ENCODE data around the gene LAMA4.
"Not testable (repeated sequence)": the region's sequence is repeated elsewhere in the genome, so short reads cannot be mapped to it uniquely, and the experiment has no call there.

Gene LAMA4

GRCh38 chr6:112113431-112113830 is 140.9 kb downstream of the LAMA4 start:
- H2AFZ ChIP-seq (ENCODE audit: insufficient read depth, low read length, poor library complexity), result no peak overlapping the region
- no CpG with 5 or more reads among the region's 3 CpGs for WGBS (ENCODE audit: extremely low coverage, insufficient coverage, insufficient read length)

GRCh38 chr6:112109262-112109661 is 145.1 kb downstream of the LAMA4 start:
- H3K79me2 ChIP-seq (ENCODE audit: control insufficient read depth, insufficient read depth, low read length, poor library complexity), result no peaks in the 10 kb centered on the region
- WGBS (ENCODE audit: extremely low coverage, insufficient coverage, insufficient read length), result no CpG with 5 or more reads among the region's 9 CpGs
- H3K14ac ChIP-seq (ENCODE audit: low read length), result no peak overlapping the region
- no peak overlapping the region for H3K18ac ChIP-seq (ENCODE audit: low read length)
- no peak overlapping the region for H4K91ac ChIP-seq (ENCODE audit: low read depth, low read length)
- H2AFZ ChIP-seq (ENCODE audit: insufficient read depth, low read length, poor library complexity), result no peak overlapping the region
- no peak overlapping the region for H3K27ac ChIP-seq (ENCODE audit: low read depth, low read length)
- H2AK5ac ChIP-seq (ENCODE audit: low read length), result no peak overlapping the region
- H3K9me3 ChIP-seq (ENCODE audit: insufficient read depth, low read depth, low read length), result no peaks in the 10 kb centered on the region
- H3K79me1 ChIP-seq (ENCODE audit: low read length), result no peaks in the 10 kb centered on the region
- no peaks in the 10 kb centered on the region for H3K36me3 ChIP-seq (ENCODE audit: control insufficient read depth in 1 of 2, insufficient read depth in 2 of 2, low read length in 2 of 2)
- no peaks in the 10 kb centered on the region for H3K4me1 ChIP-seq (ENCODE audit: control insufficient read depth in 1 of 2, insufficient read depth in 2 of 2, low read length in 2 of 2)
- no peaks in the 10 kb centered on the region for H3K27me3 ChIP-seq (ENCODE audit: insufficient read depth, low read length)
- H3K4me3 ChIP-seq (ENCODE audit: low read depth, low read length), result no peak overlapping the region
- no peak overlapping the region for H2BK120ac ChIP-seq (ENCODE audit: insufficient read depth, low read length, poor library complexity)
- no peak overlapping the region for H2BK12ac ChIP-seq (ENCODE audit: low read length)
- no peak overlapping the region for H3K23ac ChIP-seq (ENCODE audit: low read length)
- no peak overlapping the region for H3K9ac ChIP-seq (ENCODE audit: low read length)
- H3K4ac ChIP-seq (ENCODE audit: low read depth, low read length), result no peak overlapping the region
- no peak overlapping the region for H3K4me2 ChIP-seq (ENCODE audit: low read length)
- H4K12ac ChIP-seq (ENCODE audit: low read depth, low read length), result no peak overlapping the region
- H2BK5ac ChIP-seq (ENCODE audit: low read depth, low read length, poor library complexity), result no peak overlapping the region
- no peak overlapping the region for H4K8ac ChIP-seq (ENCODE audit: low read depth, low read length)
- DNase-seq, result no peak

More at GRCh38 chr6:112113431-112113830, 140.9 kb downstream of the LAMA4 start:
- Histone ChIP-seq H3K23ac (ENCODE audit: low read length) (no peak overlapping the region), H3K27ac (ENCODE audit: low read depth, low read length) (no peak overlapping the region), H2BK120ac (ENCODE audit: insufficient read depth, low read length, poor library complexity) (no peak overlapping the region), H3K4ac (ENCODE audit: low read depth, low read length) (no peak overlapping the region), H4K12ac (ENCODE audit: low read depth, low read length) (no peak overlapping the region), H2BK12ac (ENCODE audit: low read length) (no peak overlapping the region), H4K8ac (ENCODE audit: low read depth, low read length) (no peak overlapping the region), H3K79me2 (ENCODE audit: control insufficient read depth, insufficient read depth, low read length, poor library complexity) (no peaks in the 10 kb centered on the region), H3K79me1 (ENCODE audit: low read length) (no peaks in the 10 kb centered on the region), H4K91ac (ENCODE audit: low read depth, low read length) (no peak overlapping the region), H2AK5ac (ENCODE audit: low read length) (no peak overlapping the region), H3K4me1 (ENCODE audit: control insufficient read depth in 1 of 2, insufficient read depth in 2 of 2, low read length in 2 of 2) (no peaks in the 10 kb centered on the region), H3K9ac (ENCODE audit: low read length) (no peak overlapping the region), H3K27me3 (ENCODE audit: insufficient read depth, low read length) (no peaks in the 10 kb centered on the region), H3K4me3 (ENCODE audit: low read depth, low read length) (no peak overlapping the region), H3K4me2 (ENCODE audit: low read length) (no peak overlapping the region), H3K36me3 (ENCODE audit: control insufficient read depth in 1 of 2, insufficient read depth in 2 of 2, low read length in 2 of 2) (no peaks in the 10 kb centered on the region), H3K9me3 (ENCODE audit: insufficient read depth, low read depth, low read length) (no peaks in the 10 kb centered on the region), H2BK5ac (ENCODE audit: low read depth, low read length, poor library complexity) (no peak overlapping the region), H3K18ac (ENCODE audit: low read length) (no peak overlapping the region), H3K14ac (ENCODE audit: low read length) (no peak overlapping the region)
- no peak for DNase-seq

GRCh38 chr6:112106562-112106961 is 147.8 kb downstream of the LAMA4 start:
- no peak for DNase-seq
- no peak overlapping the region for H4K12ac ChIP-seq (ENCODE audit: low read depth, low read length)
- no peak overlapping the region for H2BK12ac ChIP-seq (ENCODE audit: low read length)
- H3K9me3 ChIP-seq (ENCODE audit: insufficient read depth, low read depth, low read length), result no peaks in the 10 kb centered on the region
- no peak overlapping the region for H4K91ac ChIP-seq (ENCODE audit: low read depth, low read length)
- no peaks in the 10 kb centered on the region for H3K79me1 ChIP-seq (ENCODE audit: low read length)
- no peaks in the 10 kb centered on the region for H3K79me2 ChIP-seq (ENCODE audit: control insufficient read depth, insufficient read depth, low read length, poor library complexity)
- no peak overlapping the region for H2AK5ac ChIP-seq (ENCODE audit: low read length)
- no peak overlapping the region for H3K4me3 ChIP-seq (ENCODE audit: low read depth, low read length)
- WGBS (ENCODE audit: extremely low coverage, insufficient coverage, insufficient read length), result no CpG with 5 or more reads among the region's 2 CpGs
- no peak overlapping the region for H3K4me2 ChIP-seq (ENCODE audit: low read length)
- H2BK120ac ChIP-seq (ENCODE audit: insufficient read depth, low read length, poor library complexity), result no peak overlapping the region
- H3K27me3 ChIP-seq (ENCODE audit: insufficient read depth, low read length), result no peaks in the 10 kb centered on the region
- H2BK5ac ChIP-seq (ENCODE audit: low read depth, low read length, poor library complexity), result no peak overlapping the region
- H3K36me3 ChIP-seq (ENCODE audit: control insufficient read depth in 1 of 2, insufficient read depth in 2 of 2, low read length in 2 of 2), result no peaks in the 10 kb centered on the region
- H3K4me1 ChIP-seq (ENCODE audit: control insufficient read depth in 1 of 2, insufficient read depth in 2 of 2, low read length in 2 of 2), result no peaks in the 10 kb centered on the region
- no peak overlapping the region for H3K4ac ChIP-seq (ENCODE audit: low read depth, low read length)
- H2AFZ ChIP-seq (ENCODE audit: insufficient read depth, low read length, poor library complexity), result no peak overlapping the region
- H3K18ac ChIP-seq (ENCODE audit: low read length), result no peak overlapping the region
- no peak overlapping the region for H3K14ac ChIP-seq (ENCODE audit: low read length)
- H3K23ac ChIP-seq (ENCODE audit: low read length), result no peak overlapping the region
- H3K27ac ChIP-seq (ENCODE audit: low read depth, low read length), result no peak overlapping the region
- H3K9ac ChIP-seq (ENCODE audit: low read length), result no peak overlapping the region
- no peak overlapping the region for H4K8ac ChIP-seq (ENCODE audit: low read depth, low read length)

GRCh38 chr6:112106026-112106425 is 148.3 kb downstream of the LAMA4 start:
- not testable (repeated sequence) for DNase-seq; H3K4ac ChIP-seq (ENCODE audit: low read depth, low read length)
- WGBS (ENCODE audit: extremely low coverage, insufficient coverage, insufficient read length), result no CpG with 5 or more reads among the region's 2 CpGs

More at GRCh38 chr6:112106026-112106425, 148.3 kb downstream of the LAMA4 start:
- H3K14ac ChIP-seq (ENCODE audit: low read length); H3K27me3 ChIP-seq (ENCODE audit: insufficient read depth, low read length); H3K4me1 ChIP-seq (ENCODE audit: control insufficient read depth in 1 of 2, insufficient read depth in 2 of 2, low read length in 2 of 2); H2BK120ac ChIP-seq (ENCODE audit: insufficient read depth, low read length, poor library complexity); H2BK5ac ChIP-seq (ENCODE audit: low read depth, low read length, poor library complexity); H3K18ac ChIP-seq (ENCODE audit: low read length); H4K12ac ChIP-seq (ENCODE audit: low read depth, low read length); H3K36me3 ChIP-seq (ENCODE audit: control insufficient read depth in 1 of 2, insufficient read depth in 2 of 2, low read length in 2 of 2); H3K27ac ChIP-seq (ENCODE audit: low read depth, low read length); H3K79me1 ChIP-seq (ENCODE audit: low read length); H4K8ac ChIP-seq (ENCODE audit: low read depth, low read length); H3K9ac ChIP-seq (ENCODE audit: low read length); H3K23ac ChIP-seq (ENCODE audit: low read length); H2BK12ac ChIP-seq (ENCODE audit: low read length); H3K4me2 ChIP-seq (ENCODE audit: low read length); H2AK5ac ChIP-seq (ENCODE audit: low read length); H3K4me3 ChIP-seq (ENCODE audit: low read depth, low read length); H2AFZ ChIP-seq (ENCODE audit: insufficient read depth, low read length, poor library complexity); H3K9me3 ChIP-seq (ENCODE audit: insufficient read depth, low read depth, low read length); H3K79me2 ChIP-seq (ENCODE audit: control insufficient read depth, insufficient read depth, low read length, poor library complexity); H4K91ac ChIP-seq (ENCODE audit: low read depth, low read length): not testable (repeated sequence)
